ENCODE results near the gene ODAD2.
A peak's percentile ranks its signal among the peaks of the same experiment; 100 is the strongest.
"Not testable (repeated sequence)": the region's sequence is repeated elsewhere in the genome, so short reads cannot be mapped to it uniquely, and the experiment has no call there.

Gene ODAD2

DNA sequence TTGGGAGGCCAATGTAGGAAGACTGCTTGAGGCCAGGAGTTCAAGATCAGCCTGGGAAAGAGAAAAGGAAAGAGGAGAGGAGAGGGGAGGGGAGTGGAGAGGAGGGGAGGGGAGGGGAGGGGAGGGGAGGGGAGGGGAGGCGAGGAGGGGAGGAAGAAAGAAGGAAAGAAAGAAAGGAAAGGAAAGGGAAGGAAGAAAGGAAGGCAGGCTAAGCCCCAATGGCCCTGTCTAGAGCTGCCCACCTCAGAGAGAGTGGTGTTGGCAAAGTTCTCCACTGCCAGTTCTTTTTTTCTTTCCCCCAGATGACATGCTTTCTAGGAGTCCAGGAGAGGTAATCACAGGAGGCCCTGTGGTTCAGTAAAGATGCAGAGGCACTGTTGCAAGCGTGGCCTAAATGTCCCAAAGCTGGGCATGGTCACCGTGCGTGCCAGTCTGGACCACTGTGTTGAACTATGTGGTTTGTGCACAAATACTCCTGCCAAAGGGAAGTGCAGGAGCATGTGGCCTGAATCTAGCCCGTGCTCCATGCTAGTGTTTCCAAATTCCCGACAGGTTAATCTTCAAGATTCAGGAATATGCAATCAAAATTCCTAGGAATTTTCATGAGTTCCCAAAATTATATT, 39.7 kb downstream of the ODAD2 start:
- no peaks in the 10 kb centered on the region for H3K9me3 ChIP-seq (ENCODE audit: insufficient read depth, low read depth, low read length)
- no peaks in the 10 kb centered on the region for H3K9me2 ChIP-seq (replicated peaks; ENCODE audit: low read depth, low read length)
- H3K4me3 ChIP-seq (ENCODE audit: low read length, poor library complexity, severe bottlenecking), result peak overlapping the region; percentile 64
- H3K79me2 ChIP-seq (ENCODE audit: insufficient read depth, low read length), result no peaks in the 10 kb centered on the region
- H3K9ac ChIP-seq (ENCODE audit: low read depth, low read length, poor library complexity, severe bottlenecking), result peak overlapping the region; percentile 64
- H3K4me1 ChIP-seq (ENCODE audit: insufficient read depth, low read length, poor library complexity, severe bottlenecking), result peaks cover 9% of the 10 kb centered on the region
- H4K20me1 ChIP-seq (ENCODE audit: insufficient read depth, low read length, poor library complexity, severe bottlenecking), result no peaks in the 10 kb centered on the region
- peak overlapping the region; percentile 95 for H2AFZ ChIP-seq (ENCODE audit: low read length)
- H3K4me2 ChIP-seq (ENCODE audit: low read depth, low read length, poor library complexity, severe bottlenecking), result peak overlapping the region; percentile 70
- H3K27me3 ChIP-seq (ENCODE audit: insufficient read depth, low read length, poor library complexity, severe bottlenecking), result no peaks in the 10 kb centered on the region
- TF ChIP-seq, protein P1, sequence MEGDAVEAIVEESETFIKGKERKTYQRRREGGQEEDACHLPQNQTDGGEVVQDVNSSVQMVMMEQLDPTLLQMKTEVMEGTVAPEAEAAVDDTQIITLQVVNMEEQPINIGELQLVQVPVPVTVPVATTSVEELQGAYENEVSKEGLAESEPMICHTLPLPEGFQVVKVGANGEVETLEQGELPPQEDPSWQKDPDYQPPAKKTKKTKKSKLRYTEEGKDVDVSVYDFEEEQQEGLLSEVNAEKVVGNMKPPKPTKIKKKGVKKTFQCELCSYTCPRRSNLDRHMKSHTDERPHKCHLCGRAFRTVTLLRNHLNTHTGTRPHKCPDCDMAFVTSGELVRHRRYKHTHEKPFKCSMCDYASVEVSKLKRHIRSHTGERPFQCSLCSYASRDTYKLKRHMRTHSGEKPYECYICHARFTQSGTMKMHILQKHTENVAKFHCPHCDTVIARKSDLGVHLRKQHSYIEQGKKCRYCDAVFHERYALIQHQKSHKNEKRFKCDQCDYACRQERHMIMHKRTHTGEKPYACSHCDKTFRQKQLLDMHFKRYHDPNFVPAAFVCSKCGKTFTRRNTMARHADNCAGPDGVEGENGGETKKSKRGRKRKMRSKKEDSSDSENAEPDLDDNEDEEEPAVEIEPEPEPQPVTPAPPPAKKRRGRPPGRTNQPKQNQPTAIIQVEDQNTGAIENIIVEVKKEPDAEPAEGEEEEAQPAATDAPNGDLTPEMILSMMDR (conservative IDR thresholded peaks at IDR 0.05; ENCODE audit: low read length), result no peak
- no peak for TF ChIP-seq EZH2phosphoT487 (IDR thresholded peaks at IDR 0.05; ENCODE audit: borderline replicate concordance)
- no peaks in the 10 kb centered on the region for H3F3A ChIP-seq (ENCODE audit: low read depth)
- H3K36me3 ChIP-seq (ENCODE audit: insufficient read depth, low read length), result no peaks in the 10 kb centered on the region

DNA sequence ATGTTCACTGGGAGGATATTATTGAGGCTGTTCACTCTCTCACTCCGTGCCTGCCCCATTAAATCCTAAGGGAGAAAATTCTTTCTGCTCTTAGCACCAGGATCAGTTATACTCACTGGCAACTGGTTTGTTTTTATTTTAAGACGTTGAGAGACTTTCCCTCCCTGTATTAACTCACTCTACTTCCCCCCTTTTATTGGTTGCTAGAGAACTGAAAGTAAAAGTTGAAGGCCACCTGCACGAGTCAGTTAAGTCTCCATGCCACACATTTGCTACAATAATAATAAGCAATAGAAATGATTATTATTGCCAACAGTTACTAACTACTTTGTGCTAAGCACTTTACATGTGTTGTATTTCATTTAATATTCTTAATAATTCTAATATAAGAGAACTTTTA, 40.5 kb downstream of the ODAD2 start:
- Histone ChIP-seq H2AFZ (ENCODE audit: low read length) (peak overlapping the region; percentile 95), H3K9ac (ENCODE audit: low read depth, low read length, poor library complexity, severe bottlenecking) (peak overlapping the region; percentile 64), H3K4me2 (ENCODE audit: low read depth, low read length, poor library complexity, severe bottlenecking) (peak overlapping the region; percentile 70), H3K4me3 (ENCODE audit: low read length, poor library complexity, severe bottlenecking) (peak overlapping the region; percentile 64)
- H3K79me2 ChIP-seq (ENCODE audit: insufficient read depth, low read length); H3K9me2 ChIP-seq (replicated peaks; ENCODE audit: low read depth, low read length); H3K27me3 ChIP-seq (ENCODE audit: insufficient read depth, low read length, poor library complexity, severe bottlenecking); H3K4me1 ChIP-seq (ENCODE audit: insufficient read depth, low read length, poor library complexity, severe bottlenecking); H3F3A ChIP-seq (ENCODE audit: low read depth); H3K9me3 ChIP-seq (ENCODE audit: insufficient read depth, low read depth, low read length); H3K36me3 ChIP-seq (ENCODE audit: insufficient read depth, low read length); H4K20me1 ChIP-seq (ENCODE audit: insufficient read depth, low read length, poor library complexity, severe bottlenecking): not testable (repeated sequence)

DNA sequence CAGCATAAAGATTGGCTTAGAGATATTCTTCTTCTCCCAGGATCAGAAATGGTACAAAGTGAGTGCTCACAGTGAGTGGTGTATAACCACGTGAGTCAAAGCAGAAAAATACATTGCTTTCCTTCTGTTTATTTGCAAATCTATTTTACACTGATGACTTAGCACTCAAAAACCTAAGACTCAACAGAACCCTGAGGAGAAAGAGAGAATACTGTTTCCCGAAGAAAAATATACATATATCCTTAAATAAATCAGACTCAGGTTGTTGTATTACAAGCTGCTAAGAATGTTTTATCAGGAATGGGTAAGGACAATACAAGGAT, 48.7 kb downstream of the ODAD2 start:
- no peak overlapping the region for H3K9ac ChIP-seq (ENCODE audit: low read depth, low read length, poor library complexity, severe bottlenecking)
- H3F3A ChIP-seq (ENCODE audit: low read depth), result no peaks in the 10 kb centered on the region
- H3K9me3 ChIP-seq (ENCODE audit: insufficient read depth, low read depth, low read length), result no peaks in the 10 kb centered on the region
- H3K79me2 ChIP-seq (ENCODE audit: insufficient read depth, low read length), result no peaks in the 10 kb centered on the region
- H3K36me3 ChIP-seq (ENCODE audit: insufficient read depth, low read length), result no peaks in the 10 kb centered on the region
- H3K4me2 ChIP-seq (ENCODE audit: low read depth, low read length, poor library complexity, severe bottlenecking), result no peak overlapping the region
- H3K27me3 ChIP-seq (ENCODE audit: insufficient read depth, low read length, poor library complexity, severe bottlenecking), result no peaks in the 10 kb centered on the region
- no peak overlapping the region for H3K4me3 ChIP-seq (ENCODE audit: low read length, poor library complexity, severe bottlenecking)
- H3K9me2 ChIP-seq (replicated peaks; ENCODE audit: low read depth, low read length), result no peaks in the 10 kb centered on the region
- H2AFZ ChIP-seq (ENCODE audit: low read length), result no peak overlapping the region
- no peaks in the 10 kb centered on the region for H4K20me1 ChIP-seq (ENCODE audit: insufficient read depth, low read length, poor library complexity, severe bottlenecking)
- H3K4me1 ChIP-seq (ENCODE audit: insufficient read depth, low read length, poor library complexity, severe bottlenecking), result no peaks in the 10 kb centered on the region
- no peak for TF ChIP-seq EZH2phosphoT487 (IDR thresholded peaks at IDR 0.05; ENCODE audit: borderline replicate concordance)
- TF ChIP-seq, protein P1 (conservative IDR thresholded peaks at IDR 0.05; ENCODE audit: low read length), result no peak

DNA sequence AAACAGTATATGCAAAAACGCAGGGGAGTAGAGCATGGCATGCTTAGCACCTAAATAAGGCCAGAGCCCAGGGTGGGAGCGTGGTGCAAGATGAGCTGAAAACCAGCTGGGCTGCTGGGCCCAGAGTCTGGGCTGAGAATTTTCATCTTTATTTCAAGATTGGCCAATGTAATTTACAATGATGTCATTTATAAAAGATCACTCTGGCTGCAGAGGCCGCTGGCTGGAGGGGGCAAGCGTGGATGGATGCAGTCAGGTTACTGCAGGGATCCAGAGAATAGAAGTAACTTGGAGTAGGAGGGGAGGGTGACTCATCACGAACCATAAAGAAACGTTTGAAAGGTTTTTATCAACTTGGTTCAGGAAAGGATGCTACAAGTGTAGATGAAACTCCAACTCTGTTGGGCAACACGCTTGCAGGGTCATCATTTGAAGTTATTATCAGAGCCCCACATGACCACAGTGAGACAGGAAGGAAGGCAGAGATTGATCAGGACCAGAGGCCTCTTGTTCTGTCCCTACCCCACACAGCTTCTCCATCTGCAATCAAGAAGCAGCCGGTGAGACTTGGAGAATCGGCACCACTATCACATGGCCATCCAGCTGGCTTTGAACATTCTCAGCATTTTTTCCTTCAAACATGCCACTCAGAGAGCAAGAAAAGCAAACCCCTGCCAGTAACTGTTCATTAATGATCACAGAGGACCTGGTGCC, 49.2 kb downstream of the ODAD2 start:
- Histone ChIP-seq H4K20me1 (ENCODE audit: insufficient read depth, low read length, poor library complexity, severe bottlenecking) (no peaks in the 10 kb centered on the region), H3K9me2 (replicated peaks; ENCODE audit: low read depth, low read length) (no peaks in the 10 kb centered on the region), H3K36me3 (ENCODE audit: insufficient read depth, low read length) (no peaks in the 10 kb centered on the region), H3K79me2 (ENCODE audit: insufficient read depth, low read length) (no peaks in the 10 kb centered on the region), H3K4me3 (ENCODE audit: low read length, poor library complexity, severe bottlenecking) (no peak overlapping the region), H3K4me2 (ENCODE audit: low read depth, low read length, poor library complexity, severe bottlenecking) (no peak overlapping the region), H3K9me3 (ENCODE audit: insufficient read depth, low read depth, low read length) (no peaks in the 10 kb centered on the region), H3K9ac (ENCODE audit: low read depth, low read length, poor library complexity, severe bottlenecking) (no peak overlapping the region), H3K4me1 (ENCODE audit: insufficient read depth, low read length, poor library complexity, severe bottlenecking) (no peaks in the 10 kb centered on the region), H3F3A (ENCODE audit: low read depth) (no peaks in the 10 kb centered on the region), H2AFZ (ENCODE audit: low read length) (no peak overlapping the region), H3K27me3 (ENCODE audit: insufficient read depth, low read length, poor library complexity, severe bottlenecking) (no peaks in the 10 kb centered on the region)
- TF ChIP-seq EZH2phosphoT487 (IDR thresholded peaks at IDR 0.05; ENCODE audit: borderline replicate concordance), result no peak
- TF ChIP-seq, protein P1 (conservative IDR thresholded peaks at IDR 0.05; ENCODE audit: low read length), result no peak

Data from Loucy (cell line).